Retinal pigment epithelial cell (primary cell): ENCODE data around the gene ANO4.

ENCODE experiments used
- DNase-seq: peaks from one replicate; pipeline ENCODE4 v3.0.0-alpha.2; 2010; ENCODE audit warnings: low read depth
- H3K4me3 ChIP-seq: 2 replicates; pipeline ENCODE4 v1.5.1; 2011; ENCODE audit warnings: mild to moderate bottlenecking, low read length, control low read depth, moderate library complexity
- TF ChIP-seq, protein P1 (sequence below): conservative IDR thresholded peaks from 2 replicates; pipeline ENCODE4 v1.5.1; 2011; ENCODE audit warnings: low read depth, low read length, control low read depth, inconsistent platforms

The ANO4 gene

DNA sequence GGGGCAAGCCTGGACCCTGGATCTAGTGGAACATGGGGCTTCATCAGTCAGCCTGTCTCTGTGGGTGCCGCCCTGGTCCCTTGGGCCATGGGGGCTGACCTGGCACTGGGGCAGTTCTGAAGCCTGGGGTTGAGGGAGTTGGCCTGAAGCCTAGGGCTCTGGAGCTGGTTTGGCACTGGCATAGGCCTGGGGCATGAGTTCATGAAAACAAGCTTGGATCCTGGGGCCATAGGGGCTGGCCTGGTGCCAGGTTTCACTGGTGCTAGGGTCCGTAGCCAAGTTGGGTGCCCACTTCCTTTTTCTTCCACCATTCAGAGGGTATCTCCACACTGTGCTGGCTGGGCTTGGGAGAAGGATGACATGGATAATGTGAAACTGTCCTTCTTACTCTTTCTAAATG is 26.6 kb upstream of the ANO4 start:
- H3K4me3 ChIP-seq = no peak overlapping the region
- no peak for DNase-seq
- TF ChIP-seq, protein P1, sequence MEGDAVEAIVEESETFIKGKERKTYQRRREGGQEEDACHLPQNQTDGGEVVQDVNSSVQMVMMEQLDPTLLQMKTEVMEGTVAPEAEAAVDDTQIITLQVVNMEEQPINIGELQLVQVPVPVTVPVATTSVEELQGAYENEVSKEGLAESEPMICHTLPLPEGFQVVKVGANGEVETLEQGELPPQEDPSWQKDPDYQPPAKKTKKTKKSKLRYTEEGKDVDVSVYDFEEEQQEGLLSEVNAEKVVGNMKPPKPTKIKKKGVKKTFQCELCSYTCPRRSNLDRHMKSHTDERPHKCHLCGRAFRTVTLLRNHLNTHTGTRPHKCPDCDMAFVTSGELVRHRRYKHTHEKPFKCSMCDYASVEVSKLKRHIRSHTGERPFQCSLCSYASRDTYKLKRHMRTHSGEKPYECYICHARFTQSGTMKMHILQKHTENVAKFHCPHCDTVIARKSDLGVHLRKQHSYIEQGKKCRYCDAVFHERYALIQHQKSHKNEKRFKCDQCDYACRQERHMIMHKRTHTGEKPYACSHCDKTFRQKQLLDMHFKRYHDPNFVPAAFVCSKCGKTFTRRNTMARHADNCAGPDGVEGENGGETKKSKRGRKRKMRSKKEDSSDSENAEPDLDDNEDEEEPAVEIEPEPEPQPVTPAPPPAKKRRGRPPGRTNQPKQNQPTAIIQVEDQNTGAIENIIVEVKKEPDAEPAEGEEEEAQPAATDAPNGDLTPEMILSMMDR = no peak

DNA sequence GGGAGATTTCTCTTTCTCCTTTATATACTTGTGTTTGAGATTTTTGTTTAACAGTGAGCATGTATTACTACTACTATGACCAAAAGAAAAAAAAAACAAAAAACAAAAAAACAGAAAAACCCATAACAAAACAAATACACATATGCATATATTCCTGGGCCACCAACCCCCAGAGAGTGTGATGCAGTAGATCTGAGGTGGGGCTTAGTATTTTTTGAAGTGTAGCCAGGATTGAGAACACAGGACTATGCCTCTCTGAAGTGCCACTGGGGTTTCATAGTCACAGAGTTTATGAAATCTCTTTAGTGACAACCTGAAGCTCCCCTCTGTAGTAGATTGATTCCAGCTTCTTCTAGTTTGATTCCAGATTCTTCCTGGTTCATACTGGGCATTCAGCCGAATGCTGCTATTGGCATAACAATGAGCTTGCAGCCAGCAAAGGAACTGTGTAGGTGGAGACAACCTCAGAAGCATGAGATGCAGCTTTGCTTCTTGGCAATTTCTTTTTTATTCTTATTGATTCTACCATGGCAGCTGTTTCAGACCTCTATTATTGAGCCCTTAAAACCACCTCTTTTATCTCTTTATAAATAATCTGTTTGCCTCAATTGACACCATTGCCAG is 15.5 kb upstream of the ANO4 start:
- no peak overlapping the region for H3K4me3 ChIP-seq
- TF ChIP-seq, protein P1 = no peak
- no peak for DNase-seq

DNA sequence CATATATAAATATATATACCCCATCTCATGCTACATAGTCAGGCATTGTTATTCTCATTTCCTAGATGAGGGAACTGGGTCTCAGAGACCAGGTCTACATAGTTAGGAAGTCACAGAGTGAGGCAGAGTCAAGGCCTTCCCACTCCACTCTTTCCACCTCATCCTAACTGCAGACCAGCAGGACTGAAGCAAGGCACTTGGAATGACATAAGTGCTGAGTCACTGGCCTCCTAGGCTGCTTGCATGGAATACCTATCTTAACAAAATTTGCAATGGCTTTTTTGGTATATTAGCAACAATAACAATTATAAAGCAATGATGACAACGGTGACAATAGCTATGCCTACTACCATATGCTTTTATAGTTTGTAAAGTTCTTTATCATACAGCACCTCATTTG is 5.4 kb upstream of the ANO4 start:
- no peak overlapping the region for H3K4me3 ChIP-seq
- TF ChIP-seq, protein P1 = no peak
- DNase-seq = no peak

GRCh38 chr12:100789975-100790374 is 4.6 kb upstream of the ANO4 start:
- TF ChIP-seq, protein P1 = no peak
- no peak for DNase-seq
- no peak overlapping the region for H3K4me3 ChIP-seq

- no peak for DNase-seq
- no peak overlapping the region for H3K4me3 ChIP-seq
- TF ChIP-seq, protein P1 = no peak
These were observed 4.0 kb upstream of the ANO4 start for GRCh38 chr12:100790552-100790951.

DNA sequence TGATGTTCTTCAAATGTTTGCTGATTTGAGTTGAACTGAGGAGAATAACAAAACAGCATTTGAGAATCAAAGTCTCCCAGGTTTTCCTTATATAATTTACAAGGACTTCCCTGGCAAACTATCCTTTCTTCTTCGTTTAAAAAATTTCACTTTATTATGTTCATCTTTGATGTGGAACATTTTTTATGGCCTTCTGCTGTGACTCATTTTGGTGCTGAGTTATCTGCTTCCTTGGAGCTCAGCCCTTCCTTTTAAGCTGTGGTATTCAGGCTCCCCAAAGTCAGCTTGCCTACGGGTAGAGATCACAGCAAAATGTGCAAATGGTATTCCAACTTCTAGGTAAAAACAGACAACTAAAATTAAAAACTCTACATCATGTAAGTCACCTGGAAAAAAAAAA is 1.4 kb upstream of the ANO4 start:
- DNase-seq = no peak
- H3K4me3 ChIP-seq = no peak overlapping the region
- TF ChIP-seq, protein P1 = no peak

GRCh38 chr12:100795174-100795799 is 711 bp downstream of the ANO4 start:
- TF ChIP-seq, protein P1 = no peak
- DNase-seq = no peak
- no peak overlapping the region for H3K4me3 ChIP-seq
